GM12891 (cell line): ENCODE measurements around the gene FADS1.

Experiments used
- POLR2A ChIP-seq: IDR thresholded peaks from 2 replicates; pipeline ENCODE4 v1.6.1; 2011; ENCODE audit warnings: low read depth, low read length, control low read depth
- POLR2AphosphoS5 ChIP-seq: IDR thresholded peaks from 2 replicates; pipeline ENCODE4 v1.6.1; 2011; ENCODE audit warnings: low read depth, low read length, control low read depth
- POU2F2 ChIP-seq: IDR thresholded peaks from 2 replicates; pipeline ENCODE4 v1.6.1; 2011; ENCODE audit warnings: low read depth, mild to moderate bottlenecking, control low read depth, low read length, moderate library complexity
- SPI1 ChIP-seq: IDR thresholded peaks from 2 replicates; pipeline ENCODE4 v1.6.1; 2011; ENCODE audit warnings: low read depth, low read length, control low read depth
- TAF1 ChIP-seq: IDR thresholded peaks from 2 replicates; pipeline ENCODE4 v1.6.1; 2011; ENCODE audit warnings: low read depth, low read length, control low read depth

DNA sequence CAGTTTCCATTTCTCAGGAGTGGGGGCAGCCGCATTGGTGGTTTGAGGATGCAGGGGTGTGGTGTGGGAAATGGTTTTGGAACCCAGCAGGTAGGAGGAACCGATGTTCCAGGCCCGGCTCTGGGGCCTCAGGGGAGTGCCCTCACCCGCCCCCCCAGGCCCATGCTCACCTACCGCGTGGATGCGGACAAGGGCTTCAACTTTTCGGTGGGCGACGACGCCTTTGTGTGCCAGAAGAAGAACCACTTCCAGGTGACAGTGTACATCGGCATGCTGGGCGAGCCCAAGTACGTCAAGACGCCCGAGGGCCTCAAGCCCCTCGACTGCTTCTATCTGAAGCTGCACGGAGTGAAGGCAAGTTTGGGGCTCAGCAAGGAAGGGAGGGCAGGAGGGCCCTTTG is 43.0 kb downstream of the FADS1 start:
- TF ChIP-seq TAF1 (no peak), POLR2AphosphoS5 (no peak), POLR2A (no peak), POU2F2 (no peak), SPI1 (no peak)
